ENCODE results near the gene MAP4K1.

Gene MAP4K1

GRCh38 chr19:38663957-38664502, 46.3 kb upstream of the MAP4K1 start (continued):
- TF ChIP-seq, protein P1, sequence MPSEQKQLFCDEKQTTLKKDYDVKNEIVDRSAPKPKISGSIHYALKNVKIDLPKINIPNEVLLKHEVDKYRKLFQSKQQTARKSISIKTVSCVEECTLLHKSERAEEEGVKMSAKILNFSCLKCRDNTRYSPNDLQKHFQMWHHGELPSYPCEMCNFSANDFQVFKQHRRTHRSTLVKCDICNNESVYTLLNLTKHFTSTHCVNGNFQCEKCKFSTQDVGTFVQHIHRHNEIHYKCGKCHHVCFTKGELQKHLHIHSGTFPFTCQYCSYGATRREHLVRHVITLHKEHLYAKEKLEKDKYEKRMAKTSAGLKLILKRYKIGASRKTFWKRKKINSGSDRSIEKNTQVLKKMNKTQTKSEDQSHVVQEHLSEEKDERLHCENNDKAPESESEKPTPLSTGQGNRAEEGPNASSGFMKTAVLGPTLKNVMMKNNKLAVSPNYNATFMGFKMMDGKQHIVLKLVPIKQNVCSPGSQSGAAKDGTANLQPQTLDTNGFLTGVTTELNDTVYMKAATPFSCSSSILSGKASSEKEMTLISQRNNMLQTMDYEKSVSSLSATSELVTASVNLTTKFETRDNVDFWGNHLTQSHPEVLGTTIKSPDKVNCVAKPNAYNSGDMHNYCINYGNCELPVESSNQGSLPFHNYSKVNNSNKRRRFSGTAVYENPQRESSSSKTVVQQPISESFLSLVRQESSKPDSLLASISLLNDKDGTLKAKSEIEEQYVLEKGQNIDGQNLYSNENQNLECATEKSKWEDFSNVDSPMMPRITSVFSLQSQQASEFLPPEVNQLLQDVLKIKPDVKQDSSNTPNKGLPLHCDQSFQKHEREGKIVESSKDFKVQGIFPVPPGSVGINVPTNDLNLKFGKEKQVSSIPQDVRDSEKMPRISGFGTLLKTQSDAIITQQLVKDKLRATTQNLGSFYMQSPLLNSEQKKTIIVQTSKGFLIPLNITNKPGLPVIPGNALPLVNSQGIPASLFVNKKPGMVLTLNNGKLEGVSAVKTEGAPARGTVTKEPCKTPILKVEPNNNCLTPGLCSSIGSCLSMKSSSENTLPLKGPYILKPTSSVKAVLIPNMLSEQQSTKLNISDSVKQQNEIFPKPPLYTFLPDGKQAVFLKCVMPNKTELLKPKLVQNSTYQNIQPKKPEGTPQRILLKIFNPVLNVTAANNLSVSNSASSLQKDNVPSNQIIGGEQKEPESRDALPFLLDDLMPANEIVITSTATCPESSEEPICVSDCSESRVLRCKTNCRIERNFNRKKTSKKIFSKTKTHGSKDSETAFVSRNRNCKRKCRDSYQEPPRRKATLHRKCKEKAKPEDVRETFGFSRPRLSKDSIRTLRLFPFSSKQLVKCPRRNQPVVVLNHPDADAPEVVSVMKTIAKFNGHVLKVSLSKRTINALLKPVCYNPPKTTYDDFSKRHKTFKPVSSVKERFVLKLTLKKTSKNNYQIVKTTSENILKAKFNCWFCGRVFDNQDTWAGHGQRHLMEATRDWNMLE (tag by site-specific recombination; conservative IDR thresholded peaks at IDR 0.05; ENCODE audit: low read depth), result no peak
- TF ChIP-seq ZNF175 (tag by site-specific recombination; IDR thresholded peaks at IDR 0.05) (no peak), ZBTB11 (tag by site-specific recombination; conservative IDR thresholded peaks at IDR 0.05; ENCODE audit: low read depth) (peak; percentile 73; the same call in 1 of the 2 replicates), ZNF155 (tag by site-specific recombination; IDR thresholded peaks at IDR 0.05) (no peak), ZNF280D (tag by site-specific recombination; IDR thresholded peaks at IDR 0.05) (no peak), ZNF23 (tag by site-specific recombination; IDR thresholded peaks at IDR 0.05; ENCODE audit: borderline replicate concordance) (no peak), ZNF677 (tag by site-specific recombination; IDR thresholded peaks at IDR 0.05) (no peak), MEIS1 (CRISPR knock-in tag; IDR thresholded peaks at IDR 0.05; ENCODE audit: borderline replicate concordance) (no peak), ZBTB10 (tag by site-specific recombination; IDR thresholded peaks at IDR 0.05) (no peak), PRDM10 (tag by site-specific recombination; IDR thresholded peaks at IDR 0.05) (no peak), KLF17 (tag by site-specific recombination; IDR thresholded peaks at IDR 0.05) (0 out of 2 replicates have a peak, but pooled peaks have one; percentile 7), ZNF791 (tag by site-specific recombination; IDR thresholded peaks at IDR 0.05) (no peak), ZSCAN30 (tag by site-specific recombination; IDR thresholded peaks at IDR 0.05) (no peak)
- TF ChIP-seq, protein P2, sequence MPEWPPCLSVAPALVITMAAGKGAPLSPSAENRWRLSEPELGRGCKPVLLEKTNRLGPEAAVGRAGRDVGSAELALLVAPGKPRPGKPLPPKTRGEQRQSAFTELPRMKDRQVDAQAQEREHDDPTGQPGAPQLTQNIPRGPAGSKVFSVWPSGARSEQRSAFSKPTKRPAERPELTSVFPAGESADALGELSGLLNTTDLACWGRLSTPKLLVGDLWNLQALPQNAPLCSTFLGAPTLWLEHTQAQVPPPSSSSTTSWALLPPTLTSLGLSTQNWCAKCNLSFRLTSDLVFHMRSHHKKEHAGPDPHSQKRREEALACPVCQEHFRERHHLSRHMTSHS (tag by site-specific recombination; IDR thresholded peaks at IDR 0.05), result no peak
- TF ChIP-seq, protein P3, sequence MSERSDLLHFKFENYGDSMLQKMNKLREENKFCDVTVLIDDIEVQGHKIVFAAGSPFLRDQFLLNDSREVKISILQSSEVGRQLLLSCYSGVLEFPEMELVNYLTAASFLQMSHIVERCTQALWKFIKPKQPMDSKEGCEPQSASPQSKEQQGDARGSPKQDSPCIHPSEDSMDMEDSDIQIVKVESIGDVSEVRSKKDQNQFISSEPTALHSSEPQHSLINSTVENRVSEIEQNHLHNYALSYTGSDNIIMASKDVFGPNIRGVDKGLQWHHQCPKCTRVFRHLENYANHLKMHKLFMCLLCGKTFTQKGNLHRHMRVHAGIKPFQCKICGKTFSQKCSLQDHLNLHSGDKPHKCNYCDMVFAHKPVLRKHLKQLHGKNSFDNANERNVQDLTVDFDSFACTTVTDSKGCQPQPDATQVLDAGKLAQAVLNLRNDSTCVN (tag by site-specific recombination; optimal IDR thresholded peaks at IDR 0.05), result no peak
